ENCODE results near the gene WFDC5. TPM values are rescaled to one million over a fixed set of nuclear protein-coding genes. Genes with fewer than 3 reads are reported as not detected.

Gene WFDC5
- total and polyA plus RNA-seq, 10 of the 15 experiments (the other 5 are each of a cell fraction or from before 2014, with no cell fraction given), result 0.20 to 0.26 (median 0.21) TPM; not detected in 7

DNA sequence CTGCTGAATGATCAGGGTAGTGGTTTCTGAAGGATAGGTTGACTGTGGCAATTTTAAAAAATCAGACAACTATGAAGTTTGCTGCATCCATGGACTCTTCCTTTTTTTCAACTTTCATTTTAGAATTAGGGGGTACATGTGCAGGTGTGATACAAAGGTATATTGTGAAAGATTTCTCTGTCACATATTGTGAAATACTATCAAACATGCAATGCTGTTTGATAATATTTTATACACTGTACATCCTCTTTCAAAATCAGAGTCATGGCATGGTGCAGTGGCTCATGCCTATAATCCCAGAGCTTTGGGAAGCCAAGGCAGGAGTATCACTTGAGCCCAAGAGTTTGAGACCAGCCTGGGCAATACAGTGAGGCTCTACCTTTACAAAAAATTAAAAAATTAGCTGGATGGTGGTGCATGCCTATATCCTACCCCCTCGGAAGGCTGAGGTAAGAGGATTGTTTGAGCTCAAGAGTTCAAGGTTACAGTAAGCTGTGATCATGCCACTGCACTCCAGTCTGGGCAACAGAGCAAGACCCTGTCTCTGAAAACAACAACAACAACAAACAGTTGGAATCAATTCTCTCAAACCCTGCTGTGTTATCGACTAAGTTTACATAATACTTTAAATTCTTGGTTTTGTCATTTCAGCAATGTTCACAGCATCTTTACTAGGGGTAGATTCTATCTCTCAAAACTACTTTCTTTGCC lies 4.7 kb upstream of the WFDC5 start (continued):
- TF ChIP-seq, protein P1, sequence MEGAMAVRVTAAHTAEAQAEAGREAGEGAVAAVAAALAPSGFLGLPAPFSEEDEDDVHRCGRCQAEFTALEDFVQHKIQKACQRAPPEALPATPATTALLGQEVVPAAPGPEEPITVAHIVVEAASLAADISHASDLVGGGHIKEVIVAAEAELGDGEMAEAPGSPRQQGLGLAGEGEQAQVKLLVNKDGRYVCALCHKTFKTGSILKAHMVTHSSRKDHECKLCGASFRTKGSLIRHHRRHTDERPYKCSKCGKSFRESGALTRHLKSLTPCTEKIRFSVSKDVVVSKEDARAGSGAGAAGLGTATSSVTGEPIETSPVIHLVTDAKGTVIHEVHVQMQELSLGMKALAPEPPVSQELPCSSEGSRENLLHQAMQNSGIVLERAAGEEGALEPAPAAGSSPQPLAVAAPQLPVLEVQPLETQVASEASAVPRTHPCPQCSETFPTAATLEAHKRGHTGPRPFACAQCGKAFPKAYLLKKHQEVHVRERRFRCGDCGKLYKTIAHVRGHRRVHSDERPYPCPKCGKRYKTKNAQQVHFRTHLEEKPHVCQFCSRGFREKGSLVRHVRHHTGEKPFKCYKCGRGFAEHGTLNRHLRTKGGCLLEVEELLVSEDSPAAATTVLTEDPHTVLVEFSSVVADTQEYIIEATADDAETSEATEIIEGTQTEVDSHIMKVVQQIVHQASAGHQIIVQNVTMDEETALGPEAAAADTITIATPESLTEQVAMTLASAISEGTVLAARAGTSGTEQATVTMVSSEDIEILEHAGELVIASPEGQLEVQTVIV (IDR thresholded peaks at IDR 0.05; ENCODE audit: borderline replicate concordance, partially characterized antibody), result no peak

DNA sequence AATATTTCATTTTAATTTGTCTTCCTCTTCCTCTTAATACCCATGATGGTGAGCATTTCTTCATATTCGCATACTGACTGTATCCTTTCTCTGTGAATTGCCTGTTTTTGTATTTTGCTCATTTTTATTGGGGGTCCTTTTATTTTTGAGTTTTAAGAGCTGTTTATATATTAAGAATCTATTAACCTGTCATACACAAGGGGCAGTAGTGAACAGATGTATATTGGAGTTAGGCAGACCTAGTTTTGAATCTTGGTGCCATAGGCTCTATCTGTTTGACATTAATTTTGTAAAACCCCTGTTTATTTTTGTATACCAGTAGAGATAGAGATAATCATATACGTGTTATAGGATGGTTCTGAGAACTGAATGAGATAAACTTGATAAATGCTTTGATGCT lies 3.1 kb upstream of the WFDC5 start:
- H3K27me3 ChIP-seq (replicated peaks in 1 of 2; ENCODE audit: control insufficient read depth in 2 of 2, insufficient read depth in 2 of 2, low read length in 1 of 2), result no peaks in the 10 kb centered on the region; a peak in 2 of 4 replicates
- H4K20me1 ChIP-seq (ENCODE audit: control insufficient read depth, insufficient read depth), result no peaks in the 10 kb centered on the region
- no peak for DNase-seq (ENCODE audit: low read depth, low spot score)
- no peak overlapping the region for H3K9ac ChIP-seq (ENCODE audit: control insufficient read depth, insufficient read depth, low read length)
- no peaks in the 10 kb centered on the region for H3K79me2 ChIP-seq (ENCODE audit: control insufficient read depth, insufficient read depth, low read length)
- no peak for ATAC-seq
- no peak overlapping the region for H3K4me2 ChIP-seq (ENCODE audit: control insufficient read depth, insufficient read depth)
- WGBS (ENCODE audit: insufficient coverage, insufficient replicate concordance, low lambda C conversion rate, missing lambda C conversion rate), result 55% methylated on average over 2 of the region's 2 CpGs
- SMC1A ChIA-PET (ENCODE audit: uncharacterized antibody, unreplicated experiment), result no interaction called here
- no TSS peak for BruUV-seq (replicated peaks)
- no peak overlapping the region for H3K4me3 ChIP-seq
- H3K4me1 ChIP-seq (ENCODE audit: control insufficient read depth, insufficient read depth, low read length), result no peaks in the 10 kb centered on the region
- H3K36me3 ChIP-seq (ENCODE audit: control insufficient read depth in 2 of 2, insufficient read depth in 2 of 2, low read length in 1 of 2), result no peaks in the 10 kb centered on the region
- H3K9me3 ChIP-seq (replicated peaks; ENCODE audit: control insufficient read depth, insufficient read depth, low read length), result no peaks in the 10 kb centered on the region
- FAIRE-seq, result no peak
- POLR2A ChIA-PET, result no interaction called here
- RAD21 ChIA-PET (ENCODE audit: unreplicated experiment), result no interaction called here
- intact Hi-C loops (cut with micrococcal nuclease; ENCODE audit: unreplicated experiment) (no loop called here), in situ Hi-C loops (cut with MboI) (no loop called here)
- H3K27ac ChIP-seq (ENCODE audit: control insufficient read depth, insufficient read depth), result no peak overlapping the region
- CTCF ChIA-PET, result interaction anchor here (0.9 to 1.4 kb wide), 2 partner anchors 23 to 75 kb away, joined by 3 to 4 read pairs; no protein-coding TSS in a partner anchor
- no peak overlapping the region for H2AFZ ChIP-seq (ENCODE audit: control insufficient read depth, low read depth, low read length)
- no peak for TF ChIP-seq BCL11A (IDR thresholded peaks at IDR 0.05; ENCODE audit: low read depth, low read length)
- TF ChIP-seq JUNB (IDR thresholded peaks at IDR 0.05), result no peak
- no peak for TF ChIP-seq RB1 (IDR thresholded peaks at IDR 0.05; ENCODE audit: borderline replicate concordance)
- TF ChIP-seq POU2F2 (IDR thresholded peaks at IDR 0.05; ENCODE audit: borderline replicate concordance, low read depth, low read length), result no peak
- TF ChIP-seq, protein P2, sequence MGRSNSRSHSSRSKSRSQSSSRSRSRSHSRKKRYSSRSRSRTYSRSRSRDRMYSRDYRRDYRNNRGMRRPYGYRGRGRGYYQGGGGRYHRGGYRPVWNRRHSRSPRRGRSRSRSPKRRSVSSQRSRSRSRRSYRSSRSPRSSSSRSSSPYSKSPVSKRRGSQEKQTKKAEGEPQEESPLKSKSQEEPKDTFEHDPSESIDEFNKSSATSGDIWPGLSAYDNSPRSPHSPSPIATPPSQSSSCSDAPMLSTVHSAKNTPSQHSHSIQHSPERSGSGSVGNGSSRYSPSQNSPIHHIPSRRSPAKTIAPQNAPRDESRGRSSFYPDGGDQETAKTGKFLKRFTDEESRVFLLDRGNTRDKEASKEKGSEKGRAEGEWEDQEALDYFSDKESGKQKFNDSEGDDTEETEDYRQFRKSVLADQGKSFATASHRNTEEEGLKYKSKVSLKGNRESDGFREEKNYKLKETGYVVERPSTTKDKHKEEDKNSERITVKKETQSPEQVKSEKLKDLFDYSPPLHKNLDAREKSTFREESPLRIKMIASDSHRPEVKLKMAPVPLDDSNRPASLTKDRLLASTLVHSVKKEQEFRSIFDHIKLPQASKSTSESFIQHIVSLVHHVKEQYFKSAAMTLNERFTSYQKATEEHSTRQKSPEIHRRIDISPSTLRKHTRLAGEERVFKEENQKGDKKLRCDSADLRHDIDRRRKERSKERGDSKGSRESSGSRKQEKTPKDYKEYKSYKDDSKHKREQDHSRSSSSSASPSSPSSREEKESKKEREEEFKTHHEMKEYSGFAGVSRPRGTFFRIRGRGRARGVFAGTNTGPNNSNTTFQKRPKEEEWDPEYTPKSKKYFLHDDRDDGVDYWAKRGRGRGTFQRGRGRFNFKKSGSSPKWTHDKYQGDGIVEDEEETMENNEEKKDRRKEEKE (IDR thresholded peaks at IDR 0.05), result no peak
- no peak for TF ChIP-seq HDAC2 (IDR thresholded peaks at IDR 0.05)
- TF ChIP-seq MEF2A (IDR thresholded peaks at IDR 0.05; ENCODE audit: insufficient read depth, low read depth, low read length), result no peak
- TF ChIP-seq IKZF2 (IDR thresholded peaks at IDR 0.05), result no peak
- TF ChIP-seq RBBP5 (conservative IDR thresholded peaks at IDR 0.05), result no peak
- TF ChIP-seq CBX5 (IDR thresholded peaks at IDR 0.05; ENCODE audit: low read depth), result no peak
- TF ChIP-seq DPF2 (IDR thresholded peaks at IDR 0.05), result no peak
- no peak for TF ChIP-seq PML (IDR thresholded peaks at IDR 0.05; ENCODE audit: low read length)
- TF ChIP-seq RFX5 (IDR thresholded peaks at IDR 0.05; ENCODE audit: low read depth, low read length), result no peak
- TF ChIP-seq TBL1XR1 (IDR thresholded peaks at IDR 0.05; ENCODE audit: low read depth, low read length), result no peak
- no peak for TF ChIP-seq NFXL1 (IDR thresholded peaks at IDR 0.05; ENCODE audit: borderline replicate concordance)
- no peak for TF ChIP-seq NR2C1 (IDR thresholded peaks at IDR 0.05)
- TF ChIP-seq TAF1 (IDR thresholded peaks at IDR 0.05; ENCODE audit: borderline replicate concordance, low read depth, low read length), result no peak
- TF ChIP-seq SRF (IDR thresholded peaks at IDR 0.05; ENCODE audit: low read depth in 2 of 2, low read length in 2 of 2), result no peak
